Activated CD4-positive, alpha-beta T cell treated with anti-CD3 and anti-CD28 coated beads, Interleukin-2, amount 50 U/mL, for 24 hours (primary cell): ENCODE measurements around the gene MGST3.
"Not testable (repeated sequence)": the region's sequence is repeated elsewhere in the genome, so short reads cannot be mapped to it uniquely, and the experiment has no call there.

Experiments used
- DNase-seq, 2 donors: peaks; one replicate each; pipeline ENCODE4 v3.0.0-alpha.2; 2020; ENCODE audit warnings: low read depth in 1 of 2, low spot score in 1 of 2

The MGST3 gene

GRCh38 chr1:165630629-165631341, at the start of gene MGST3:
MGST3 (plus strand) TSS chr1:165631234; CDS start chr1:165649848, 18,614 bp downstream.
- DNase-seq = peak; percentile 85 to 91

GRCh38 chr1:165581926-165582325, 49.1 kb upstream of the MGST3 start:
- DNase-seq = no peak

- no peak for DNase-seq
Observed at GRCh38 chr1:165586398-165586797, 44.6 kb upstream of the MGST3 start.

GRCh38 chr1:165591391-165591790, 39.6 kb upstream of the MGST3 start:
- not testable (repeated sequence) for DNase-seq

- DNase-seq = peak; percentile 57 to 74
Observed at GRCh38 chr1:165592945-165593823, 37.9 kb upstream of the MGST3 start.

- DNase-seq = no peak
Observed at GRCh38 chr1:165595246-165595938, 35.6 kb upstream of the MGST3 start.

- DNase-seq = peak; percentile 82 to 94
Observed at GRCh38 chr1:165597883-165598675, 33.0 kb upstream of the MGST3 start.

- no peak for DNase-seq
Observed at GRCh38 chr1:165598676-165599059, 32.4 kb upstream of the MGST3 start.

- DNase-seq = no peak
Observed at GRCh38 chr1:165600793-165601192, 30.2 kb upstream of the MGST3 start.

- DNase-seq = no peak
Observed at GRCh38 chr1:165603810-165604209, 27.2 kb upstream of the MGST3 start.

- no peak for DNase-seq
Observed at GRCh38 chr1:165605246-165605645, 25.8 kb upstream of the MGST3 start.

- not testable (repeated sequence) for DNase-seq
Observed at GRCh38 chr1:165606676-165607075, 24.4 kb upstream of the MGST3 start.

- DNase-seq = no peak
Observed at GRCh38 chr1:165610866-165611265, 20.2 kb upstream of the MGST3 start.

GRCh38 chr1:165612062-165612461, 19.0 kb upstream of the MGST3 start:
- no peak for DNase-seq

GRCh38 chr1:165616054-165616612, 14.9 kb upstream of the MGST3 start:
- DNase-seq = no peak

GRCh38 chr1:165616987-165617546, 14.0 kb upstream of the MGST3 start:
- no peak for DNase-seq

GRCh38 chr1:165619647-165620151, 11.3 kb upstream of the MGST3 start:
- no peak for DNase-seq

GRCh38 chr1:165623624-165624023, 7.4 kb upstream of the MGST3 start:
- DNase-seq = no peak

- no peak for DNase-seq
Observed at GRCh38 chr1:165624441-165624840, 6.6 kb upstream of the MGST3 start.
